HCT116 (cell line): ENCODE measurements around the gene HMGCLL1. TPM values are rescaled to one million over a fixed set of nuclear protein-coding genes. Genes with fewer than 3 reads are reported as not detected.

Source experiments
- ATAC-seq: fragments of 200-7000 bp; cut with Tn5 transposase; 2 replicates; pipeline ENCODE4 v1.9.1; 2020; ENCODE audit warnings: mild to moderate bottlenecking, moderate library complexity
- BruUV-seq: library from RNA; stranded (reverse); fragments of 400-500 nt; replicated peaks from 2 replicates; lab custom pipeline; 2021; lab: Mats Ljungman, UMichigan
- CTCF ChIA-PET: fragments of 300-600 bp; sonication (Branson Sonifier 250); formaldehyde crosslinking; loops from one replicate; lab custom pipeline; 2021; ENCODE audit warnings: antibody characterized with exemption; lab: Charles Lee
- POLR2A ChIA-PET: fragments of 300-600, 350-600 bp; sonication (Branson Sonifier 250); formaldehyde crosslinking; loops from one replicate; lab custom pipeline; 2021; ENCODE audit warnings: antibody characterized with exemption; lab: Charles Lee
- RAD21 ChIA-PET, 2 experiments: fragments of 300-600 bp; sonication (Branson Sonifier 250); formaldehyde crosslinking; loops; one replicate each; lab custom pipeline; 2023; ENCODE audit warnings: low total read pairs in 2 of 2; ENCODE audit not compliant: uncharacterized antibody in 2 of 2, unreplicated experiment in 2 of 2, low non-redundant PET in 1 of 2; lab: Charles Lee
- DNase-seq: peaks from one replicate; pipeline ENCODE4 v3.0.0-alpha.2; 2010; ENCODE audit warnings: low read depth, low spot score
- H2AFZ ChIP-seq: fragments of 200-600 bp; shearing (Covaris generic), sonication (generic); 2 replicates; pipeline ENCODE4 v1.6.1; 2017; ENCODE audit warnings: low read depth, mixed run types, mixed read lengths, antibody characterized with exemption, low read length; ENCODE audit not compliant: poor library complexity, severe bottlenecking
- H3K27ac ChIP-seq: 2 replicates; pipeline ENCODE4 v1.5.1; 2012; ENCODE audit warnings: low read depth, low read length
- H3K27me3 ChIP-seq: fragments of 200-600 bp; sonication (generic); 2 replicates; pipeline ENCODE4 v1.6.1; 2016; ENCODE audit warnings: mixed run types, low read length, mixed read lengths; ENCODE audit not compliant: insufficient read depth
- H3K36me3 ChIP-seq, 2 experiments: fragments of 200-500 bp in 1 of 2; fragments of 200-600 bp in 1 of 2; sonication (Bioruptor generic) in 1 of 2; sonication (generic) in 1 of 2; 2 replicates each; pipeline versions ENCODE4 v1.5.1 to v1.6.1; 2014 to 2016; ENCODE audit warnings: low read length in 2 of 2, inconsistent platforms in 1 of 2, mixed read lengths in 1 of 2, mixed run types in 1 of 2; ENCODE audit not compliant: insufficient read depth in 2 of 2, control insufficient read depth in 1 of 2
- H3K4me1 ChIP-seq, 2 experiments: fragments of 200-600 bp in 1 of 2; sonication (generic) in 1 of 2; 2 replicates each; pipeline versions ENCODE4 v1.5.1 to v1.6.1; 2012 to 2017; ENCODE audit warnings: low read length in 2 of 2, inconsistent platforms in 1 of 2, mild to moderate bottlenecking in 1 of 2, mixed read lengths in 1 of 2, mixed run types in 1 of 2, moderate library complexity in 1 of 2; ENCODE audit not compliant: insufficient read depth in 2 of 2, control insufficient read depth in 1 of 2
- H3K4me2 ChIP-seq: fragments of 200-600 bp; sonication (generic); 2 replicates; pipeline ENCODE4 v1.6.1; 2017; ENCODE audit warnings: mixed run types, low read length, mixed read lengths
- H3K4me3 ChIP-seq, 2 experiments: fragments of 200-600 bp in 1 of 2; sonication (generic) in 1 of 2; replicated peaks in 1 of 2; 2 replicates each; pipeline ENCODE4 v1.5.1; 2011 to 2016; ENCODE audit warnings: low read length in 2 of 2, control low read depth in 1 of 2, low read depth in 1 of 2, mild to moderate bottlenecking in 1 of 2, mixed read lengths in 1 of 2, mixed run types in 1 of 2
- H3K79me2 ChIP-seq: fragments of 200-600 bp; sonication (generic); 2 replicates; pipeline ENCODE4 v1.6.1; 2017; ENCODE audit warnings: mild to moderate bottlenecking, mixed run types, low read length, moderate library complexity, mixed read lengths; ENCODE audit not compliant: insufficient read depth
- H3K9ac ChIP-seq: fragments of 200-600 bp; sonication (generic); 2 replicates; pipeline ENCODE4 v1.6.1; 2016; ENCODE audit warnings: low read length, mixed read lengths
- H3K9me2 ChIP-seq: fragments of 200-600 bp; sonication (generic), shearing (Covaris generic); 2 replicates; pipeline ENCODE4 v1.6.1; 2017; ENCODE audit warnings: mixed run types, mild to moderate bottlenecking, moderate library complexity; ENCODE audit not compliant: insufficient read depth
- H3K9me3 ChIP-seq, 2 experiments: fragments of 200-500 bp in 1 of 2; fragments of 200-600 bp in 1 of 2; sonication (Bioruptor generic) in 1 of 2; sonication (generic) in 1 of 2; 2 replicates each; pipeline ENCODE4 v1.6.1; 2014 to 2017; ENCODE audit warnings: low read length in 2 of 2, mixed read lengths in 2 of 2, inconsistent platforms in 1 of 2, low read depth in 1 of 2, mild to moderate bottlenecking in 1 of 2, mixed run types in 1 of 2, moderate library complexity in 1 of 2; ENCODE audit not compliant: control insufficient read depth in 1 of 2, insufficient read depth in 1 of 2
- H4K20me1 ChIP-seq: fragments of 200-600 bp; sonication (generic), shearing (Covaris generic); 2 replicates; pipeline ENCODE4 v1.6.1; 2017; ENCODE audit warnings: mixed run types, mild to moderate bottlenecking, moderate library complexity; ENCODE audit not compliant: insufficient read depth
- CBX3 ChIP-seq: IDR thresholded peaks from 2 replicates; pipeline ENCODE4 v1.6.1; 2012; ENCODE audit warnings: low read depth
- CEBPB ChIP-seq: IDR thresholded peaks from 2 replicates; pipeline ENCODE4 v1.6.1; 2012; ENCODE audit warnings: low read depth
- CTCF ChIP-seq, 3 experiments: fragments of 200-600 bp in 1 of 3; sonication (generic) in 1 of 3; IDR thresholded peaks in 2 of 3; conservative IDR thresholded peaks in 1 of 3; 2 replicates each; pipeline ENCODE4 v1.5.1; 2012 to 2017; ENCODE audit warnings: low read depth in 2 of 3, low read length in 2 of 3, antibody characterized with exemption in 1 of 3, borderline replicate concordance in 1 of 3, control low read depth in 1 of 3, mild to moderate bottlenecking in 1 of 3, mixed read lengths in 1 of 3, mixed run types in 1 of 3, moderate library complexity in 1 of 3; ENCODE audit not compliant: insufficient read depth in 1 of 3
- EGR1 ChIP-seq: IDR thresholded peaks from 2 replicates; pipeline ENCODE4 v1.6.1; 2012; ENCODE audit warnings: low read depth
- ELF1 ChIP-seq: IDR thresholded peaks from 2 replicates; pipeline ENCODE4 v1.6.1; 2012; ENCODE audit warnings: low read depth, borderline replicate concordance
- EZH2 ChIP-seq: fragments of 200-600 bp; sonication (generic); IDR thresholded peaks from 2 replicates; pipeline ENCODE4 v1.6.1; 2017; ENCODE audit warnings: antibody characterized with exemption, mixed run types
- EZH2phosphoT487 ChIP-seq: fragments of 200-600 bp; IDR thresholded peaks from 2 replicates; pipeline ENCODE4 v1.6.1; 2018; ENCODE audit warnings: antibody characterized with exemption, borderline replicate concordance
- FOSL1 ChIP-seq: IDR thresholded peaks from 2 replicates; pipeline ENCODE4 v1.6.1; 2012; ENCODE audit warnings: low read depth
- JUND ChIP-seq: IDR thresholded peaks from 2 replicates; pipeline ENCODE4 v1.6.1; 2012
- MAX ChIP-seq: IDR thresholded peaks from 2 replicates; pipeline ENCODE4 v1.6.1; 2012
- POLR2A ChIP-seq: IDR thresholded peaks from 2 replicates; pipeline ENCODE4 v1.7.0; 2011; ENCODE audit warnings: borderline replicate concordance; ENCODE audit not compliant: insufficient read depth, insufficient read length; ENCODE audit errors: extremely low read depth
- POLR2AphosphoS5 ChIP-seq: IDR thresholded peaks from 2 replicates; pipeline ENCODE4 v1.6.1; 2011; ENCODE audit warnings: mild to moderate bottlenecking, low read depth, low read length, moderate library complexity
- RAD21 ChIP-seq: IDR thresholded peaks from 2 replicates; pipeline ENCODE4 v1.6.1; 2012; ENCODE audit warnings: low read depth, mild to moderate bottlenecking
- SP1 ChIP-seq: IDR thresholded peaks from 2 replicates; pipeline ENCODE4 v1.6.1; 2012; ENCODE audit warnings: low read depth
- YY1 ChIP-seq: IDR thresholded peaks from 2 replicates; pipeline ENCODE4 v1.6.1; 2011; ENCODE audit warnings: low read length, low read depth, moderate library complexity, mild to moderate bottlenecking; ENCODE audit not compliant: insufficient replicate concordance; ENCODE audit errors: extremely low read depth
- ZNF274 ChIP-seq: fragments of 200-500 bp; sonication (Bioruptor generic); IDR thresholded peaks from 2 replicates; pipeline ENCODE4 v1.6.1; 2014; ENCODE audit warnings: mild to moderate bottlenecking, low read depth, low read length, inconsistent platforms
- intact Hi-C: fragments of 100-400 bp; cut with micrococcal nuclease; formaldehyde crosslinking; loops from 2 replicates; pipeline ENCODE4 v1.10.0; 2022
- total RNA-seq: library from RNA; stranded (reverse); gene quantifications from one replicate; pipeline ENCODE4 v1.2.1, GENCODE V29; 2021; ENCODE audit not compliant: unreplicated experiment
- TF ChIP-seq, protein P1 (sequence below): IDR thresholded peaks from 2 replicates; pipeline ENCODE4 v1.6.1; 2011; ENCODE audit warnings: mild to moderate bottlenecking, low read length, moderate library complexity; ENCODE audit not compliant: insufficient replicate concordance; ENCODE audit errors: extremely low read depth

HMGCLL1 gene
- total RNA-seq, 1 experiment from 2014 or later: not detected

- CTCF ChIA-PET: interaction anchor here (0.8 to 3.5 kb wide), 4 partner anchors 11 to 268 kb away, joined by 3 to 16 read pairs (median 5); no protein-coding TSS in a partner anchor
These were observed 38.3 kb upstream of the HMGCLL1 start for GRCh38 chr6:55617272-55617671.

More at GRCh38 chr6:55617272-55617671, 38.3 kb upstream of the HMGCLL1 start:
- ChIA-PET POLR2A (no interaction called here), RAD21 (no interaction called here)
- no peak overlapping the region for H3K9ac ChIP-seq
- H3K4me3 ChIP-seq: no peak overlapping the region
- no peaks in the 10 kb centered on the region for H3K9me2 ChIP-seq
- no peak overlapping the region for H3K27ac ChIP-seq
- no peaks in the 10 kb centered on the region for H3K9me3 ChIP-seq
- H3K4me2 ChIP-seq: no peak overlapping the region
- DNase-seq: peak; percentile 27
- H4K20me1 ChIP-seq: no peaks in the 10 kb centered on the region; the same call in 1 of the 2 replicates
- H3K27me3 ChIP-seq: no peaks in the 10 kb centered on the region
- no peak overlapping the region for H2AFZ ChIP-seq
- no peaks in the 10 kb centered on the region for H3K36me3 ChIP-seq
- intact Hi-C loops: loop anchor here (5.0 kb wide), 3 partner anchors 270 to 675 kb away; no protein-coding TSS in a partner anchor
- no TSS peak for BruUV-seq
- no peaks in the 10 kb centered on the region for H3K4me1 ChIP-seq
- no peaks in the 10 kb centered on the region for H3K79me2 ChIP-seq
- ATAC-seq: peak; percentile 84
- TF ChIP-seq CBX3: no peak
- no peak for TF ChIP-seq EZH2
- TF ChIP-seq ELF1: no peak
- peak; percentile 50 for TF ChIP-seq RAD21
- TF ChIP-seq EZH2phosphoT487: no peak
- TF ChIP-seq CEBPB: no peak
- TF ChIP-seq POLR2A: no peak
- TF ChIP-seq CTCF (IDR thresholded peaks at IDR 0.05 in 2 of 3, conservative IDR thresholded peaks at IDR 0.05 in 1 of 3; ENCODE audit: borderline replicate concordance in 1 of 3, insufficient read depth in 1 of 3, low read depth in 2 of 3, low read length in 2 of 3): peak; percentile 23 to 67 (median 60); a peak in 5 of 6 replicates
- no peak for TF ChIP-seq JUND
- TF ChIP-seq ZNF274: no peak
- TF ChIP-seq, protein P1, sequence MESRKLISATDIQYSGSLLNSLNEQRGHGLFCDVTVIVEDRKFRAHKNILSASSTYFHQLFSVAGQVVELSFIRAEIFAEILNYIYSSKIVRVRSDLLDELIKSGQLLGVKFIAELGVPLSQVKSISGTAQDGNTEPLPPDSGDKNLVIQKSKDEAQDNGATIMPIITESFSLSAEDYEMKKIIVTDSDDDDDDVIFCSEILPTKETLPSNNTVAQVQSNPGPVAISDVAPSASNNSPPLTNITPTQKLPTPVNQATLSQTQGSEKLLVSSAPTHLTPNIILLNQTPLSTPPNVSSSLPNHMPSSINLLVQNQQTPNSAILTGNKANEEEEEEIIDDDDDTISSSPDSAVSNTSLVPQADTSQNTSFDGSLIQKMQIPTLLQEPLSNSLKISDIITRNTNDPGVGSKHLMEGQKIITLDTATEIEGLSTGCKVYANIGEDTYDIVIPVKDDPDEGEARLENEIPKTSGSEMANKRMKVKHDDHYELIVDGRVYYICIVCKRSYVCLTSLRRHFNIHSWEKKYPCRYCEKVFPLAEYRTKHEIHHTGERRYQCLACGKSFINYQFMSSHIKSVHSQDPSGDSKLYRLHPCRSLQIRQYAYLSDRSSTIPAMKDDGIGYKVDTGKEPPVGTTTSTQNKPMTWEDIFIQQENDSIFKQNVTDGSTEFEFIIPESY: no peak
- no peak for TF ChIP-seq FOSL1
- TF ChIP-seq EGR1: no peak
- TF ChIP-seq YY1: no peak
- no peak for TF ChIP-seq POLR2AphosphoS5
- TF ChIP-seq MAX: no peak
- TF ChIP-seq SP1: no peak
